Large intestine (tissue), 3 donors: ENCODE data around the gene ZSCAN5B. TPM values are rescaled to one million over a fixed set of nuclear protein-coding genes. Genes with fewer than 3 reads are reported as not detected.
"Not testable (repeated sequence)": the region's sequence is repeated elsewhere in the genome, so short reads cannot be mapped to it uniquely, and the experiment has no call there.

Experiments
- DNase-seq, 2 donors: peaks; one replicate each; pipeline versions ENCODE4 v3.0.0 to v3.0.0-alpha.2; 2013
- H3K27ac ChIP-seq: one replicate; pipeline ENCODE4 v1.5.1; 2013; ENCODE audit warnings: low read length
- H3K27me3 ChIP-seq: 2 replicates; pipeline ENCODE4 v1.6.1; 2013; ENCODE audit warnings: low read length; ENCODE audit not compliant: control insufficient read depth, insufficient read depth
- H3K36me3 ChIP-seq: 2 replicates; pipeline ENCODE4 v1.6.1; 2013; ENCODE audit warnings: low read length; ENCODE audit not compliant: control insufficient read depth, insufficient read depth
- H3K4me1 ChIP-seq: one replicate; pipeline ENCODE4 v1.6.1; 2013; ENCODE audit warnings: low read length; ENCODE audit not compliant: control insufficient read depth, insufficient read depth
- H3K4me3 ChIP-seq: one replicate; pipeline ENCODE4 v1.5.1; 2013; ENCODE audit warnings: low read length
- H3K9me3 ChIP-seq: one replicate; pipeline ENCODE4 v1.6.1; 2013; ENCODE audit warnings: mild to moderate bottlenecking, low read depth, low read length, moderate library complexity; ENCODE audit not compliant: control insufficient read depth
- WGBS: methylation state at CpG from one replicate; pipeline ENCODE4 v1.1.5; 2013; ENCODE audit warnings: low lambda C conversion rate; ENCODE audit not compliant: insufficient coverage; 5-methylcytosine and 5-hydroxymethylcytosine counted together
- polyA plus RNA-seq: library from polyadenylated mRNA; unstranded; fragments of 120-200 nt; gene quantifications from one replicate; pipeline ENCODE4 v1.2.1, GENCODE V29; 2013

Gene ZSCAN5B
- polyA plus RNA-seq, 1 donor, result 0.04 TPM

GRCh38 chr19:56210036-56210435 is 12.5 kb upstream of the ZSCAN5B start:
- H3K27me3 ChIP-seq, H3K4me3 ChIP-seq, H3K9me3 ChIP-seq, H3K27ac ChIP-seq, DNase-seq, H3K36me3 ChIP-seq, H3K4me1 ChIP-seq: not testable (repeated sequence)
- no CpG with 5 or more reads among the region's 9 CpGs for WGBS

- no peak overlapping the region for H3K27ac ChIP-seq
- H3K9me3 ChIP-seq, result no peaks in the 10 kb centered on the region
- no peaks in the 10 kb centered on the region for H3K4me1 ChIP-seq
- no CpG with 5 or more reads among the region's 12 CpGs for WGBS
- DNase-seq, result no peak
- no peaks in the 10 kb centered on the region for H3K36me3 ChIP-seq
- H3K27me3 ChIP-seq, result no peaks in the 10 kb centered on the region
- no peak overlapping the region for H3K4me3 ChIP-seq
Observed at GRCh38 chr19:56209091-56209490, 11.5 kb upstream of the ZSCAN5B start.

GRCh38 chr19:56207581-56207980 is 10.0 kb upstream of the ZSCAN5B start:
- DNase-seq, H3K4me1 ChIP-seq, H3K27me3 ChIP-seq, H3K4me3 ChIP-seq, H3K9me3 ChIP-seq, H3K36me3 ChIP-seq, H3K27ac ChIP-seq: not testable (repeated sequence)
- no CpG with 5 or more reads among the region's 5 CpGs for WGBS

GRCh38 chr19:56201973-56202372 is 4.4 kb upstream of the ZSCAN5B start, which contains the start of gene ZSCAN5C:
Gene ZSCAN5C, plus strand, starts transcription at chr19:56202273. Its CDS starts 3,641 bp downstream, at chr19:56205914.
- H3K4me1 ChIP-seq, result no peaks in the 10 kb centered on the region
- H3K4me3 ChIP-seq, result no peak within 1 kb of the TSS
- H3K27me3 ChIP-seq, result no peaks in the 10 kb centered on the region
- no peaks in the 10 kb centered on the region for H3K9me3 ChIP-seq
- H3K36me3 ChIP-seq, result no peaks in the 10 kb centered on the region
- no peak within 1 kb of the TSS for H3K27ac ChIP-seq
- DNase-seq, result no peak
- no CpG with 5 or more reads among the region's 3 CpGs for WGBS

GRCh38 chr19:56199687-56200086 is 2.1 kb upstream of the ZSCAN5B start:
- Histone ChIP-seq H3K27me3 (no peaks in the 10 kb centered on the region), H3K4me1 (no peaks in the 10 kb centered on the region), H3K36me3 (no peaks in the 10 kb centered on the region), H3K4me3 (no peak overlapping the region), H3K27ac (no peak overlapping the region), H3K9me3 (no peaks in the 10 kb centered on the region)
- 71% methylated on average over 1 of the region's 7 CpGs for WGBS
- no peak for DNase-seq

GRCh38 chr19:56193981-56194640 is 3.5 kb downstream of the ZSCAN5B start:
- Histone ChIP-seq H3K9me3 (no peaks in the 10 kb centered on the region), H3K4me3 (no peak overlapping the region)
- WGBS, result no CpG with 5 or more reads among the region's 12 CpGs

GRCh38 chr19:56191711-56192110 is 5.9 kb downstream of the ZSCAN5B start:
- WGBS, result no CpG with 5 or more reads among the region's 10 CpGs
- Histone ChIP-seq H3K4me1 (no peaks in the 10 kb centered on the region), H3K9me3 (no peaks in the 10 kb centered on the region), H3K27ac (no peak overlapping the region), H3K36me3 (no peaks in the 10 kb centered on the region), H3K4me3 (no peak overlapping the region), H3K27me3 (no peaks in the 10 kb centered on the region)
- DNase-seq, result no peak

More at GRCh38 chr19:56193981-56194640, 3.5 kb downstream of the ZSCAN5B start:
- no peak for DNase-seq
- no peaks in the 10 kb centered on the region for H3K36me3 ChIP-seq
- H3K27me3 ChIP-seq, result no peaks in the 10 kb centered on the region
- no peak overlapping the region for H3K27ac ChIP-seq
- no peaks in the 10 kb centered on the region for H3K4me1 ChIP-seq

- Histone ChIP-seq H3K27me3 (no peaks in the 10 kb centered on the region), H3K4me1 (no peaks in the 10 kb centered on the region), H3K9me3 (no peaks in the 10 kb centered on the region), H3K4me3 (no peak overlapping the region), H3K36me3 (no peaks in the 10 kb centered on the region), H3K27ac (no peak overlapping the region)
- DNase-seq, result no peak
- WGBS, result no CpG with 5 or more reads among the region's 7 CpGs
Observed at GRCh38 chr19:56191115-56191514, 6.5 kb downstream of the ZSCAN5B start.

- no peak overlapping the region for H3K27ac ChIP-seq
- no peaks in the 10 kb centered on the region for H3K4me1 ChIP-seq
- no CpG with 5 or more reads among the region's 17 CpGs for WGBS
- no peaks in the 10 kb centered on the region for H3K36me3 ChIP-seq
- H3K27me3 ChIP-seq, result no peaks in the 10 kb centered on the region
- H3K4me3 ChIP-seq, result no peak overlapping the region
- H3K9me3 ChIP-seq, result no peaks in the 10 kb centered on the region
- DNase-seq, result no peak
Observed at GRCh38 chr19:56189785-56190184, 7.8 kb downstream of the ZSCAN5B start.

- Histone ChIP-seq H3K27me3 (peaks cover 16% of the 10 kb centered on the region), H3K4me3 (no peak overlapping the region), H3K9me3 (no peaks in the 10 kb centered on the region), H3K4me1 (no peaks in the 10 kb centered on the region), H3K36me3 (no peaks in the 10 kb centered on the region), H3K27ac (no peak overlapping the region)
- no peak for DNase-seq
- WGBS, result 47% methylated on average over 3 of the region's 11 CpGs
Observed at GRCh38 chr19:56177564-56178243, 19.9 kb downstream of the ZSCAN5B start.

- Histone ChIP-seq H3K9me3 (no peaks in the 10 kb centered on the region), H3K4me1 (no peaks in the 10 kb centered on the region), H3K4me3 (no peak overlapping the region), H3K36me3 (no peaks in the 10 kb centered on the region), H3K27ac (no peak overlapping the region), H3K27me3 (peaks cover 16% of the 10 kb centered on the region)
- WGBS, result no CpG with 5 or more reads among the region's 18 CpGs
- no peak for DNase-seq
Observed at GRCh38 chr19:56176881-56177280, 20.7 kb downstream of the ZSCAN5B start.
